K562 (cell line): ENCODE data around the gene SFXN2. TPM values are rescaled to one million over a fixed set of nuclear protein-coding genes. Genes with fewer than 3 reads are reported as not detected.

ENCODE experiments used
- HEY1 ChIP-seq: fragments of 250-450 bp; sonication (Bioruptor Pico); IDR thresholded peaks from 2 replicates; pipeline ENCODE4 v1.5.0; 2020; ENCODE audit warnings: mild to moderate bottlenecking, moderate library complexity, borderline replicate concordance
- JUN ChIP-seq, 2 experiments: sonication (generic) in 1 of 2; formaldehyde crosslinking in 1 of 2; IDR thresholded peaks; 2 replicates each; pipeline versions ENCODE4 v1.6.1 to v1.8.0; 2012 to 2022; ENCODE audit warnings: borderline replicate concordance in 2 of 2, mild to moderate bottlenecking in 2 of 2, improper control_type of control experiment in 1 of 2, low read depth in 1 of 2, low read length in 1 of 2, missing genetic modification reagents in 1 of 2
- KAT7 ChIP-seq: sonication (generic); formaldehyde crosslinking; IDR thresholded peaks from 2 replicates; pipeline ENCODE4 v1.8.0; 2022; ENCODE audit warnings: missing genetic modification reagents, mild to moderate bottlenecking, borderline replicate concordance
- TFE3 ChIP-seq: fragments of 450-650 bp; formaldehyde crosslinking; IDR thresholded peaks from 2 replicates; pipeline ENCODE4 v1.4.0; 2020; ENCODE audit warnings: mild to moderate bottlenecking, mixed read lengths
- ZFP91 ChIP-seq: sonication (generic); formaldehyde crosslinking; IDR thresholded peaks from 2 replicates; pipeline ENCODE4 v1.8.0; 2022; ENCODE audit warnings: mild to moderate bottlenecking, missing genetic modification reagents
- ZNF224 ChIP-seq: sonication (generic); formaldehyde crosslinking; IDR thresholded peaks from 2 replicates; pipeline ENCODE4 v1.8.0; 2022; ENCODE audit warnings: mild to moderate bottlenecking, missing genetic modification reagents
- ZNF785 ChIP-seq: fragments of 250-450 bp; sonication (Bioruptor Pico); IDR thresholded peaks from 2 replicates; pipeline ENCODE4 v1.4.0; 2020; ENCODE audit warnings: mild to moderate bottlenecking
- polyA plus RNA-seq, 8 experiments: library from polyadenylated mRNA; depleted of rRNA in 4 of 8; stranded (reverse) in 5 of 8; unstranded in 3 of 8; fragments of >200 nt; fragmentation: Nextera tagmentation in 2 of 8; fragmentation: Illumina TruSeq in 1 of 8; extraction: Ambion mirVana in 2 of 8; extraction: Trizol in 1 of 8; gene quantifications; 2 replicates each; pipeline versions ENCODE4 v1.2.1 to v1.2.3, GENCODE V29; 2011 to 2014; ENCODE audit warnings: inconsistent platforms in 1 of 8, missing spikeins in 1 of 8
- total RNA-seq, 7 experiments: library from RNA; depleted of rRNA in 6 of 7; stranded (reverse); fragments of >200 nt in 6 of 7; fragmentation: Illumina TruSeq in 2 of 7; extraction: Trizol in 2 of 7; gene quantifications; 2 replicates each; pipeline versions ENCODE4 v1.2.1 to v1.2.3, GENCODE V29; 2011 to 2021; ENCODE audit warnings: low replicate concordance in 1 of 7

Gene SFXN2
- total and polyA plus RNA-seq, 9 of the 15 experiments (the other 6 are each of a cell fraction or from before 2014, with no cell fraction given): 7.3 to 23.8 (median 15.7) TPM

GRCh38 chr10:102674566-102674965 is 39.9 kb upstream of the SFXN2 start (continued):
- TF ChIP-seq TFE3 (CRISPR knock-in tag) (no peak), ZFP91 (CRISPR knock-in tag) (no peak), HEY1 (CRISPR knock-in tag) (no peak), JUN (IDR thresholded peaks at IDR 0.05; ENCODE audit: borderline replicate concordance, low read depth, low read length) (no peak), JUN (CRISPR knock-in tag; IDR thresholded peaks at IDR 0.05; ENCODE audit: borderline replicate concordance) (no peak), KAT7 (CRISPR knock-in tag) (no peak), ZNF224 (CRISPR knock-in tag) (no peak), ZNF785 (CRISPR knock-in tag) (no peak)
